ENCODE results near the gene KLF11. TPM values are rescaled to one million over a fixed set of nuclear protein-coding genes. Genes with fewer than 3 reads are reported as not detected.
"Not testable (repeated sequence)": the region's sequence is repeated elsewhere in the genome, so short reads cannot be mapped to it uniquely, and the experiment has no call there.

KLF11 gene
- polyA plus RNA-seq, 3 donors: 22.8 to 23.6 (median 23.4) TPM

DNA sequence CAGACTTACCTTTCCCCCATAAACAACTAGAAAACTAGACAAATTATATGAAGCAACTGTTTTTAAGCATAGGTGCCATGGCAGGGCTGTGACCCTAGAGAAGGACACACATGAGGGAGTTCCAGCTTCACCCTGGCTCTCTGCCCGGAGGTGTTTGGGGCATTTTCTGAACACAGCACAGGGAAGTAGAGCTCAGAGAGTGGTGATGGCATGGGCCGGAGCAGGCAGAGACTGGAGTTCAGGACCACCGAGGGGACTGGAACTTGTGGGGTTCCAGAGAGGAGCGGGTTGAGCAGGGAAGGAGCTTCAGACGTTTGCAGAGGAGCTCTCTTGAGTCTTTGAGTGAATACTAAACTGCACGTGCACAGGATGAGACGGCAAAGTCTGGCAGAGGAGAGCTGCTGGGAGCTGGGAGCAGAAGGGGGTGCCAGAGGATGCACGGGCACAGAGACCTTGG is 26.5 kb upstream of the KLF11 start:
- no peak for DNase-seq (ENCODE audit: extremely low read depth in 1 of 11, low read depth in 9 of 11, low spot score in 4 of 11)

DNA sequence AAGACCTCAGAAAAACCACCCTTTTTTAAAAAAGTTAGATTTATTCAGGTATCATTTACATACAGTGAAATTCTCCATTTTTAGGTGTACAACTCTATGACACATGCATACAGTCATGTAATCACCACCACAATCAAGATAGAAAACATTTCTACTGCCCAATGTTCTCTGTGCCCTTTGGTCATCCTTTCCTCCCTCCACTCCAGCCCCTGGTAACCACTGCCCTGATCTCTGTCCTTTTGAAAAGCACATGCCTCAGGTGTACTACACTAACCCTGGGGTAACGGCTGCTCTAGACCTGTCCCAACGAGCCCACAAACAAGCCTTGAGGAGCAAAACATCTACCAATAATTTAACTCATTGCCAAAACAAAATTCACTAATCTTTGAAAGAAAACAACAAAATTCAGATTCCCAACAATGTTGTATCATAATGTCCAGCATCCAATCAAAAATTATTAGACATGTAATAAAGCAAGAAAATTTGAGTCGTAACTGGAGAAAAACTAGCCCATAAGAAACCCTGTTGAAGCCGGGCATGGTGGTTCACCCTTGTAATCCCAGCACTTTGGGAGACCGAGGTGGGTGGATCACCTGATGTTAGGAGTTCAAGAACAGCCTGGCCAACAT is 25.9 kb upstream of the KLF11 start:
- no peak for DNase-seq (ENCODE audit: extremely low read depth in 1 of 11, low read depth in 9 of 11, low spot score in 4 of 11)

DNA sequence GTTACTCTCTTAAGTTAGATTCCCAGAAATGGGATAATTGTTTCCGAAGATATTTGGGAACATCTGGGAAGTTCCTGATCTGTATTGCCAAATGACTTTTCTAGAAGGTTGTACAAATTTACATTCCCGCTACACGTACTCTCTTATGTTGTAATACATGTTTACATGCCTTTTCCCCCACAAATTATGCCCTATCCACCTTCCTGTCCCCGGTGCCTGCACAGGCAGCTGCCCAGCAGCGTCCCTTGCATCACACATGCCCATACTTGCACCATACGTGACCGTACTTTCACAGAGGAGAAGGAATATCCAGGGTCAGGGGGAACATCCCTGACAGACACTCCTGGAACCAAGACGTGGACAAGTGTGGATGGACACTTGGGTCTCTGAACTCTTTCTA is 24.2 kb upstream of the KLF11 start:
- DNase-seq (ENCODE audit: extremely low read depth in 1 of 11, low read depth in 9 of 11, low spot score in 4 of 11): no peak

DNA sequence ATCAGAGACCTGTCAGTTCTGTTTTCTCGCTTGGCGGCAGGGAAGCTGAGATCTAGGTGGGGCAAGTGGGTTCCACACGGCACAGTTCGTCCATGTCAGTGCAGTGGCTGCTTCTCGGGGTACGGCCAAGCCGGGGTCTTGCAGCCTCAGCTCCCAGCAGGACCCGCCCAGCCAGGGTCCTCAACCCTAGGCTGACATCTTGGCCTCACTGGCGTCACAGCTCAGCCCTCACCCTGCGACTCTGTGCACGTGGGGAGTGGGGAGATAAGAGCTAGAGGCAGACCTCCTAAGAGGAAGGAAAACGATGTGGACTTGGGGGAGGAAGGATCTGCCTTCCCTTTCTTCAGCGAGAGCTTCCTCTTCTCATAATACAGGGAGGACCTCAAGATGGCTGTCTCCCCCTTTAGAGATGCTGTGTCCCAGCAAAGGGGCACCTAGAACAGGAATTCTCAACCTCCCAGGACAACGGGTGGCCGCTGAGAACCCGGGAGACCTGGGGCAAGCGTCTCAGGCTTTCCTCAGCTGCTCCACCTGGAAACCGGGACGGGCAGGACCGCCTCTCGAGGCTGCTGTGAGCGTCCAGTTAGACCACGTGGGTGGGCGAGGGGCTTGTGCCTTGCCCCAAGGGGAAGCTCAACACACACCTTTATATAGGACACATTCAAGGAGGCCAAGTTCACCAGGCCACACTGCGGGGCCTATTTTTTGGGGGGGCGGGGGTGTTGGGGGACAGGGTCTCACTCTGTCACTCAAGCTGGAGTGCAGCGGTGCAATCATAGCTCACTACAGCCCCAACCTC is 23.5 kb upstream of the KLF11 start:
- DNase-seq (ENCODE audit: extremely low read depth in 1 of 11, low read depth in 9 of 11, low spot score in 4 of 11): no peak

DNA sequence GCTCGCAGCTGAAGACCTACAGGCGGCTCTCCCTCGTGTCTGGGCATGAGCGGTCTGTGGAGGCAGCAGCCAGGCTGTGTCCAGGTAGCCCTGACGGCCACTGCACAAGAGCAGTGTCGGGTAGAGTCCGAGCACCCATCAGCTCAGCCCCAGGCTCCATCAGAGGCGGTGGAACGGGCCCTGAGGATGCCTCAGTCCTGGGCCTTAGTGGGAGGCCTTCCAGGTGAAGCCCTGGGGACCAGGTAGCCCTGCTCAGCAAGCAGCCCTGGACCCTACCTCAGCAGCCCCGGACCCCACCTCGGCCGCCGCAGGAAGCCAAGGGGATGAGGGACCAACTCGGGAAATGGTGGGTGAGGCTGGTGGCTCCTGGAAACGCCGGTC is 21.3 kb upstream of the KLF11 start:
- DNase-seq (ENCODE audit: extremely low read depth in 1 of 11, low read depth in 9 of 11, low spot score in 4 of 11): no peak

DNA sequence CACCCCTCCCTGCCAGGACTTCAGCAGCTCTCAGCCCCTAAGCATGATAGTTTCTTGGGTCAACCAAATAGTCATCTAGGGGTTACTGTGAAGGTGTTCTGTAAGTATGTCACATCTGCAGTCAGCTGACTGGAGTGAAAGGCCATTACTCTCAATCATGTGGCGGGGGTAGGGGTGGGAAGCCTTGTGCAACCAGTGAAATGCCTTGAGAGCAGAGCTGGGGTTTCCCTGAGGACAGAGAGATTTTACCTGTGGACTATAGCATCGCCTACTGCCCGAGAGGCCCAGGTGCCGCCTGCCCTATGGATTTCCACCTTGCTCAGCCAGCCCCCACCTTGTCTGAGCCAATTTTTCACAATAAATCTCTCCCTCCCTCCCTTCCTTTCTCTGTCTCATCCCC is 20.9 kb upstream of the KLF11 start:
- no peak for DNase-seq (ENCODE audit: extremely low read depth in 1 of 11, low read depth in 9 of 11, low spot score in 4 of 11)

DNA sequence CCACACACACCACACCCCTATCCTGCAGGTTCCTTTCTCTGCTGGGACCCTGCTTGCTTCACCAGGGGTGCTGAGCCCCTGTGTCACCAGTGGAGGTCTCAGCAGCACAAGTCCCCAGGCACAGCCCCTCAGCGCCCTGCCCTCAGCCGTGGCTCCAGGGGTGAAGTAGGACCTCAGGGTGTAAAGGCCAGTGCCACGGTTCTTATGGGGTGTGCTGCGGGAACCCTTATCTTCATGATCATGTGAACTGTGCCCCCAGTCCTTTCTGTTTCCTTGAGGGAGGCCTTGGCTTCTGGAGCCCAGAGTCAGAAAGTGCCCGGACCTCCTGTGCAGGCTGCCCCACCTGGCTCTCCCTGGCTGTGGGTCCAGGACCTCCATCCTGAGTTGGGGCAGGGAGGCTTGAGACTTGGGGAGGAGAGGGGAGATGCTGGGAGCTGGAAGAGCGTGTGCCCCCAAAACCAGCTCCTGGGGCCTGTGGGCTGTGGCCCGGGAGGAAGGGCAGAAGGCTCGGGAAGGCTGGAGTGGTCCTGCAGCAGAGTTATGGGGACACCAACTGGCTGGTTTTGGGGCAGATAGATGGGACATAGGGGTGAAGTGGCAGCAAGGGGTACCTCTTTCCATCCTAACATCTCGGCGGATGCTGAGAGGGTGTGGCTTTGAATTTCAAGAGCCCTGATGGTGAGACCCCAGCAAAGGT is 20.2 kb upstream of the KLF11 start:
- DNase-seq (ENCODE audit: extremely low read depth in 1 of 11, low read depth in 9 of 11, low spot score in 4 of 11): no peak

DNA sequence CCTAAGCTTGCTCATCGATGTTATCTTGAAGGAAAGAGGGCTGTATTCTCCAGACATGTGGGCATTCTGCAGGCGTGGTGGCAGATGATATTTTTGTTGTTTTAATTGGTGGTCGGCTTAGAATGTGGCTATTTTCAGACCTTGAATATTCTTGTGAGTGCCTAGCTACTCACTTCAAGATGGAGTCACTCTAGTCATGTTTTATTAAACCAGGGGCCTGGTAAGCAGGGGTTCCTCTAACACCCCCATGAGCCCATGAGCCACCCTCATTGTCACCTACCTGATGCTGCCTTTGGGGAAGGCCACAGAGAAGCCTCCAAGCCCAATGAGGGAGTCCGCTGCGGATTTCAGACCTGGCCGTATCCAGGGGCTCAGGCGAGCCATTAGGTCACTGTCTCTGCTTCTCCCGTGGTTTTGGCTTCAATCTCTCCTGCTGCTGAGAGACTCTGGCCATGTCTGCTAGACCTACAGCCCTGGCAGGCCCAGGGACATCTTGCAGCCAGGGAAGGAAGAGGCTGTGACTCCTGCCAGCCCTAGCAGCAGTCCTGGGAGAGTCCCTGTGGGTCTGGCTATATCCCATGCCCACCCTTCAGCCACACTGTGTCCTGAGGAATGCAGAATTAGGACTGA is 16.3 kb upstream of the KLF11 start:
- DNase-seq (ENCODE audit: extremely low read depth in 1 of 11, low read depth in 9 of 11, low spot score in 4 of 11): no peak

DNA sequence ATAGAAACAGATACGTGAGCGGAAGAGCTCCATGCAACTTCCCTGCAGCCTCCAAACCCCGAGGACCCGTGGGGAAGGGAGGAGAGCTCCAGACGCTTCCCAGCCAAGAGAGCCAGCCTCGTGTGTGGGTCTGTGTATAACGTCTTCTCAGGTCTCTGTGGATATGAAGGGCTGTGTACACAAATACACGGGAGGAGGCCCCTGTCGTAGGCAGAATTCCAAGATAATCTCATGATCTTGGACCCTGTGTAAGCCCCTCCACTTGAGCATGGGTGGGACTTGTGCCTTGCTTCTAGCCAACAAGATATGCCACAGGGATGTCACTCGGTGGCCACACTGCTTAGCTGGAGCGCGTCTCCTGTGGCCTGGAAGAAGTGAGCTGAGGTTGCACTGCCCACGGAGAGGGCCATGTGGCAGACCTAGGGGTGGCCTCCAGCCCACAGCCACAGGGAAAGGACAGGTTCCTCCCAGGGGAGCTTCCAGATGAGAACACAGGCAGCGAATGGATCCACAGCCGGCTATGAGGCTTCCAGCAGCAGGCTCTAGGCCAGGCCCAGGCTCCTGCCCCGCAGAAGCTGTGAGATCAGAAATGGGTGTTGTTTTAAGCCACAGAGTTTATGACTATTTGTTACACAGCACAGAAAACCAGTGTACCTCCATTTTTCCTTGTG is 15.6 kb upstream of the KLF11 start:
- no peak for DNase-seq (ENCODE audit: extremely low read depth in 1 of 11, low read depth in 9 of 11, low spot score in 4 of 11)

DNA sequence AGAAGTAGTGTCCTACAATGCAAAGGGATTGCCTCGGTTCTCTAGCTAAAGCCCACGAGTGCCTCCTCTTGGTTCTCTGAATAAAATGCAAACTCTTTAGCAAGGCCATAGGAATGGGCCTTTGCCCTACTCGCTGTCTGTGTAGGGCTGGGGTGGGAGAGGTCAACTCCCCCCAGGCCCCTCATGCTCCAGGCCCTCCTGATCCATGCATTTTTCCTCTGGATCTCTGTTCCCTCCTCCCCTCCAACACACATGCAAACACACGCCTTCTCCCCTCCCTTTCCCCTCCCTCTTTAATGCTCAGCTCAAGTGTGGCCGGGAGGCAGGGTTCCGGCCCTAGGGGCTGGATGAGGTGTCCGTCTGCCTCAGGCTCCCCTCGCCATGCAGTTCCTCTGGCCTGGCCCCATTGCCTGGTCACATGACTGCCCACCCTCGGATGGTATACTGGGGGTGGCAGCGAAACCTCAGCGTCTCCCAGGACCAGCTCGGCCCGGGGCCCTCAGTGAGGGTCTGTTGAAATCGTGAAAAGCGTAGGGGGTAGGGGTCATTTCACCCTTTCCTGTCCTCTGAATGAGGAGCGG is 14.9 kb upstream of the KLF11 start:
- DNase-seq (ENCODE audit: extremely low read depth in 1 of 11, low read depth in 9 of 11, low spot score in 4 of 11): no peak

DNA sequence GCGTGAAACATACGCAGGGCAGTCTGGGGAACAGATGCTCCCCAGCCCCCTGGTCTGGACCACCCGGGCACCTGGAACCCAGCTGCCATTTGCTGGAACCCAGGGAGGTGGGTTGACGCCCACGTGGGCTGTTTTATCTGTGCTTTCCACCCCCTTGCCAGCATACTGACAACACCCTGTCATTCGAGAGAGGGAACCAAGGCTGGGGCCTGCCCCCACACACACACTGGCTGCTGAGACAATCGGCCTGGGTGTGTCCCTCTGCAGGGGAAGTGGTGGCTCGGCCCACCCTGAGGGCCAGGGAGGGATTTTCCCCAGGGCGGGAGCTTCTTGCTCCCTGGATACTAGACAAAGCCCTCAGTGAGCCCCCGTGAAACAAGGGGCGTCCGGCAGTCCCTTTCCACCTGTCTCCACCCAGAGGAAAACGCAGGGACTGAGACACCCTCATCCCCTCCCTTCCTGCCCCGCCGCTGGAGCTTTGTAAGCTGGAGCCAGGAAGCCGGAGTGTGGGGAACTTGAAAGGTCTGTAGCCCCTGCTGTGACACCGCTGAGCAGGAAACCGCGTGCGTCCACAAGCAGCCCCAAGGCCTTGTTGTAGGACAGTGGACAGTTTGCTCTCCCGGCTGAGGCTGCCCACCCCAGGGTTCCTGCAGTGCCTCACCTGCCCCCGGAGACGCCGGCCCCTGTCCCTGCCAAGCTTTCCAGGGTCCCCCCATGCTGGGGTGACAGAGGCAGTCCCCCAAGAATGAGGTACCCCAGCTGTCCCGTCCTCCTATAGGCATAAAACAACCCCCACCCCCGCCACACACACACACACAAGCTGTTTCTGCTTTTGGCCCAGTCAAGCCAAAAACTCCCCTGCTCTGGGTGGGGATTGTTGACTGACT is 14.1 kb upstream of the KLF11 start:
- DNase-seq (ENCODE audit: extremely low read depth in 1 of 11, low read depth in 9 of 11, low spot score in 4 of 11): peak in 1 of 11 donors; percentile 40

DNA sequence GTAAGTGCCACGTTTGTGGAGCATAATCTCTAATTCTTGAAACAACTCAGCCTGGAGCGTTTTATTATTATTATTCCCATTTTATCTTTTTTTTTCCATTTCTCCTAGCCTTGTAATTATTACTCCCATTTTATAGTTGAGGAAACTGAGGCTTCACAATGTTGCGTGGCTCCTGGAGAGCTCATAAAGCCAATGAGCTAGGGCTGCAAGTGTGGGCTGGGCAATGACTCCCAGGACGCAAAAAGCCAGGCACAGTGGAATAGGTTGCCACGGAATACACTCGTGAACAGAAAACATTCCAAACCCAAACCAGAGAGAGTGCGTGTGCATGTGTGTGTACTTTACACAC is 13.5 kb upstream of the KLF11 start:
- no peak for DNase-seq (ENCODE audit: extremely low read depth in 1 of 11, low read depth in 9 of 11, low spot score in 4 of 11)

DNA sequence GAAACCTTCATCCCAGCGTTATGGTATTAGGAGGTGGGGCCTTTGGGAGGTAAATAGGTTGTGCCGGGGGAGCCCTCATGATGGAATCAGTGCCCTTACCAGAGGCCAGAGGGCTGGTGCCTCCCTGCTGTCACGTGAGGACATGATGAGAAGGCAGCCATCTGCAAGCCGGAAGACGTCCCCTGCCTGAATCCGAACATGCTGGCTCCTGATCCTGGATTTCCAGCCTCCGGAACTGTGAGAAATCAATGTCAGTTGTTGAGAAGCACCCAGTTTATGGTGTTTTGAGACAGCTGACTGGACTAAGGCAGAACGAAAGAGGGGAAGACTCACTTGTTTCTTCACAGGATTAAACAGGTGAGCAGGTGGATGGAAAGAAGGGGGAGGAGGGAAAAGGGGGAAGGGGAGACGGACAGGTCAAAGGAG is 13.0 kb upstream of the KLF11 start:
- DNase-seq (ENCODE audit: extremely low read depth in 1 of 11, low read depth in 9 of 11, low spot score in 4 of 11): no peak

DNA sequence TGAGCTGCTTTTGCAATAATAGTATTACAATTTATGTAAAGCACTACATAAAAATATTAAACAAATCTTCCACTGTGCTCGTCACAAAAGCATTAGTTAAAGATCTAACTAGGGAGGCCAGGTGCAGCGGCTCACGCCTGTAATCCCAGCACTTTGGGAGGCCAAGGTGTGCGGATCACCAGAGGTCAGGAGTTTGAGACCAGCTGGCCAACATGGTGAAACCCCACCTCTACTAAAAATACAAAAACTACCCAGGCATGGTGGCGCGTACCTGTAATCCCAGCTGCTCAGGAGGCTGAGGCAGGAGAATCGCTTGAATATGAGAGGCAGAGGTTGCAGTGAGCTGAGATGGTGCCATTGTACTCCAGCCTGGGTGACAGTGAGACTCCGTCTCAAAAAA is 12.6 kb upstream of the KLF11 start:
- not testable (repeated sequence) for DNase-seq (ENCODE audit: extremely low read depth in 1 of 11, low read depth in 9 of 11, low spot score in 4 of 11)

DNA sequence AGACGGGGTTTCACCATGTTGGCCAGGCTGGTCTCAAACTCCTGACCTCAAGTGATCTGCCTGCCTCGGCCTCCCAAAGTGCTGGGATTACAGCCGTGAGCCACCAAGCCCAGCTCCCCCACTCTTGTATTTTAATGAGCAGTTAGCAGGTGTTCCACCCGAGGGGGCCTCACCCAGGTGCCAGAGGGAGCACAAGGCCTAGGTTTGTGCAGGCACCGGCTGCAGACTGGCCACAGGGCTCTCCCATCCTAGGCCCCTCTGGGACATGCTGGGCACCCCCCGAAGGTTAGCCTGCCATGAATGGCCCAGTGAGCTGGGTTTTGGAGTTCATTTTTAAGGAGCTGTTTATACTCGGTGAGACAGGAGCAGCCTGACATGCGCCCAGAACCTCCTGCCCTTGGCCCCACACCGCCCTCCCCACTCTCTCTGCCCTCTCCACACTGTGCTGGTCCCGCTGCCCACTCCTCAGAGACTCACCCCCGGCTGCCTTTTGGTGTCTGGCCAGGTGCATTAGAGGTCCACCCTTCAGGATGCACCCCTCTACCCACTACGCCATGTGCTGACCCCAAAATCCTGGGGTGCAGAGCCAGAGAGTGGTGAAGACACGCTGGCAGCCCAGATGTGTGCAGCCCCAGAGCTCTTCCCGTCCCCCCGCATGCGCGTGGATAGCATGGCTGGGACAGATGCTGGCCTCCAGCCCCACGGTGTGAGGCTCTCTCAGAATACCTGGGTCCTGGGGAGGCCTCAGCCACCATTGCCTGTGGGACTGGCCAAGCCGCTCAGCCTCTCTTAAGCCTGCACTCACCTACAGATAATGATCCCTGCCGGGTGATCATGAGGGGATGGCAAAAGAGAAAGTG is 11.2 kb upstream of the KLF11 start:
- no peak for DNase-seq (ENCODE audit: extremely low read depth in 1 of 11, low read depth in 9 of 11, low spot score in 4 of 11)

DNA sequence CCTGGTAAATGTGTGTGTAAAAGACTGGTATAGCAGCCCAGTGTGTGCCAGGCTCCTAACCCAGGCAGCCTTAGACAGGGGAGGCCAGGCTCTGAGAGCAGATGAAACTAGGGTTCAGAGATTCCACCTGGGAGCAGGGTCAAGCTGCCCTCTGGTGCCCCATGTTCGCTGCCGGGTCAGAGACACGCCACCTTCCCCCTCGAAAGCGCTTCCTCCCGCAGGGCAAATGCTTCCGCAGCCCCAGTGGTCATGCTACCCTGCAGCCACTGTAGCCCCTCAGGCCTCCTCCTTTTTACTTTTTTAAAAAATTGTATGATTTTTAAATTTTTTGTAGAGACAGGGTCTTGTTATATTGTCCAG is 10.6 kb upstream of the KLF11 start:
- no peak for DNase-seq (ENCODE audit: extremely low read depth in 1 of 11, low read depth in 9 of 11, low spot score in 4 of 11)

DNA sequence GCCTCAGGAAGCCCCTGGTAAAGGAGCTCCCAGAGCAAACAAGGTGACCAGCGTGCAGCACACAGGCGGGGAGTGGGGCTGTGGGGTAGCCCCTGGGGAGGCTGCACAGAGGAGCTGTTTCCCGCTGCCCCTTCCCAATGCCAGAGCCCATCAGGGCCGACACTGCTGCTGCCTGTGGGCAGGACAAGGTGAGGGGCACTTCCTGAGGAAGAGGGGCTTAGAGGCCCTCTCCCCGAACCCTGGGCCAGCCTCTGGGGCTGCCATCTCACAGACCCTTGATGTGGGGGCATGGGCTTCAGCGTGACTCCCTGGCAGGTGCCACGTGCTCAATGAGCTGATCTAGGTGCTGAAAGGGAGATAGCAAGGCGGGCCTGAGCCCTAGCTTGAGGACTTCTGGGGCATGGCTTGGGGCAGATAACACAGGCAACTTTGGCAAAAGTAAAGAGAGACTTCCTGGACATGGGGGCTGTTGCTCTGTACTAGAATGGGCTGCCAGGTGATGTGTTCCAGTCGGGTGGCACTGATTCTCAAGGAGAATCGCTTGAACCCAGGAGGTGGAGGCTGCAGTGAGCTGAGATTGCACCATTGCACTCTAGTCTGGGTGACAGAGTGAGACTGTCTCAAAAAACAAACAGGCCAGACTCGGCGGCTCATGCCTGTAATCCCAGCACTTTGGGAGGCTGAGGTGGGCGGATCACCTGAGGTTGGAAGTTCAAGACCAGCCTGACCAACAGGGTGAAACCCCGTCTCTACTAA is 9.9 kb upstream of the KLF11 start:
- DNase-seq (ENCODE audit: extremely low read depth in 1 of 11, low read depth in 9 of 11, low spot score in 4 of 11): no peak
